Epithelial cell of esophagus (primary cell): ENCODE results near the gene SLC2A1.

Experiments
- DNase-seq: peaks from one replicate; pipeline ENCODE4 v3.0.0; 2010; ENCODE audit warnings: low read depth
- H3K4me3 ChIP-seq: 2 replicates; pipeline ENCODE4 v1.5.1; 2011; ENCODE audit warnings: mild to moderate bottlenecking, low read length, control low read depth
- TF ChIP-seq, protein P1 (sequence below): IDR thresholded peaks from 2 replicates; pipeline ENCODE4 v1.5.1; 2011; ENCODE audit warnings: low read depth, mild to moderate bottlenecking, low read length, control low read depth, inconsistent platforms; ENCODE audit not compliant: insufficient read depth; ENCODE audit errors: missing control alignments

Gene SLC2A1

DNA sequence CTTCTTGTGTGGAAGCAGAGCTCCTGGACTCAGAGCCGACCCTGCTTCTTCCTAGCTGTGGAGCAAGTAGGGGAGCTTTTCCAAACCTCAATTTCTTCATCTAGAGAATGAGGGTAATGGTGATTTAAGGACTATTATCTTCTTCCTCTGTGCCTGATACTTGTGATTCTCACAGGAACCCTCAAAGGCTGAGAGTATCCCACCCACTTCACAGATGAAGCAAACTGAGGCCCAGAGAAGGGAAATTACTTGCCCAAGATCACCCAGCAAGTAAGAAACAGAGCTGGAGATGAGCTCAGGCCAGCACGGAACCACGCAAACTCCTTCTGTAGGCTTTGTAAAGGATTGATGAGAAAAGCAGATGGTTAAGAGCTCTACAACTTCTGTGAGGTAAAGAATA, 15.1 kb upstream of the SLC2A1 start:
- no peak for DNase-seq
- no peak overlapping the region for H3K4me3 ChIP-seq
- TF ChIP-seq, protein P1, sequence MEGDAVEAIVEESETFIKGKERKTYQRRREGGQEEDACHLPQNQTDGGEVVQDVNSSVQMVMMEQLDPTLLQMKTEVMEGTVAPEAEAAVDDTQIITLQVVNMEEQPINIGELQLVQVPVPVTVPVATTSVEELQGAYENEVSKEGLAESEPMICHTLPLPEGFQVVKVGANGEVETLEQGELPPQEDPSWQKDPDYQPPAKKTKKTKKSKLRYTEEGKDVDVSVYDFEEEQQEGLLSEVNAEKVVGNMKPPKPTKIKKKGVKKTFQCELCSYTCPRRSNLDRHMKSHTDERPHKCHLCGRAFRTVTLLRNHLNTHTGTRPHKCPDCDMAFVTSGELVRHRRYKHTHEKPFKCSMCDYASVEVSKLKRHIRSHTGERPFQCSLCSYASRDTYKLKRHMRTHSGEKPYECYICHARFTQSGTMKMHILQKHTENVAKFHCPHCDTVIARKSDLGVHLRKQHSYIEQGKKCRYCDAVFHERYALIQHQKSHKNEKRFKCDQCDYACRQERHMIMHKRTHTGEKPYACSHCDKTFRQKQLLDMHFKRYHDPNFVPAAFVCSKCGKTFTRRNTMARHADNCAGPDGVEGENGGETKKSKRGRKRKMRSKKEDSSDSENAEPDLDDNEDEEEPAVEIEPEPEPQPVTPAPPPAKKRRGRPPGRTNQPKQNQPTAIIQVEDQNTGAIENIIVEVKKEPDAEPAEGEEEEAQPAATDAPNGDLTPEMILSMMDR: no peak

DNA sequence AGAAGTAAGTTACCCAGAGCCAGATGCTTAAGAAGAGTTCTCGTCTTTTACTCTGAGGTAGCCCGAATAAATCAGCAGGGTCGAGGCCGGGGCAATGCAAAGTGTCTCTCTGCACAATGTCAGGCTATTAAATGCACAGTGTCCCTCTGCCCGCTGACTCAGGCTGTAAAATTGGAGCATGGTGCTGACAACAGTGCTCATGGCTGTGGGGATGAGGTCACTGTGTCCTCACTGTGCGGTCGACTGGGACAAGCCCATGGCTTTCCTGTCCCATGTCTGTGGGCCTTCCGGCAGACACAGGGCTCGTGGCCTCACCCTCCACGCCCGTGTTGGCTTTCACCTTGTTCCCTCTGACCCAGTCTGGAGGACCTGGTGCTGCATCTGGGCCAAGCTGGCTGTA, 14.6 kb upstream of the SLC2A1 start:
- H3K4me3 ChIP-seq: no peak overlapping the region
- DNase-seq: no peak
- TF ChIP-seq, protein P1: no peak

DNA sequence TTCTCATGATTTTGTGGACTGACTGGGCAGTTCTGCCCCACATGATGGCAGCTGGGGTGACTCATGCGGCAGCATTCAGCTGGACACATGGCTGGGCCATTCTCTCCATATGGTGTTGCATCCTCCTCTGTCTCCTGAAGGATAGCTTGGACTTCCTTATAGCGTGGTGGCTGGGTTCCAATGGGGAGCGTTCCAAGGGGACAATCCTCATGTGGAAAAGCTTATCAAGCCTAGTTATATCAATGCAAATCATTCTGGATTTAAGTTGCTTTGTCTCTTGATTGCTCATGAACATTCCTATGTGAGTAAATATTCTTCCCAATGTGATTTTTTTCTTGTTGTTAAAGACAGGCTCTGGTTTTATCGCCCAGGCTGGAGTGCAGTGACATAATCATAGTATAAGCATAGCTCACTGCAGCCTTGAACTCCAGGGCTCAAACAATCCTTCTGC, 13.2 kb upstream of the SLC2A1 start:
- H3K4me3 ChIP-seq: no peak overlapping the region
- TF ChIP-seq, protein P1: no peak
- no peak for DNase-seq

- H3K4me3 ChIP-seq: no peak overlapping the region
- TF ChIP-seq, protein P1: no peak
- DNase-seq: no peak
Measured at GRCh38 chr1:42970143-42970542, 11.5 kb upstream of the SLC2A1 start.

GRCh38 chr1:42968654-42969053, 10.0 kb upstream of the SLC2A1 start:
- TF ChIP-seq, protein P1: no peak
- no peak overlapping the region for H3K4me3 ChIP-seq
- DNase-seq: no peak

GRCh38 chr1:42966688-42967612, 8.3 kb upstream of the SLC2A1 start:
- TF ChIP-seq, protein P1: no peak
- peak; percentile 99 for DNase-seq
- peak overlapping the region; percentile 21 for H3K4me3 ChIP-seq
